ENCODE results near the gene DLL3. TPM values are rescaled to one million over a fixed set of nuclear protein-coding genes. Genes with fewer than 3 reads are reported as not detected.
"Not testable (repeated sequence)": the region's sequence is repeated elsewhere in the genome, so short reads cannot be mapped to it uniquely, and the experiment has no call there.

The DLL3 gene
- total RNA-seq, 1 experiment from 2014 or later = 16.4 TPM

- POLR2A ChIA-PET = interaction anchor here (0.6 kb wide), 1 partner anchor 14 kb away, joined by 3 read pairs; no protein-coding TSS in a partner anchor
These were observed 49.5 kb upstream of the DLL3 start for GRCh38 chr19:39449116-39449797.

DNA sequence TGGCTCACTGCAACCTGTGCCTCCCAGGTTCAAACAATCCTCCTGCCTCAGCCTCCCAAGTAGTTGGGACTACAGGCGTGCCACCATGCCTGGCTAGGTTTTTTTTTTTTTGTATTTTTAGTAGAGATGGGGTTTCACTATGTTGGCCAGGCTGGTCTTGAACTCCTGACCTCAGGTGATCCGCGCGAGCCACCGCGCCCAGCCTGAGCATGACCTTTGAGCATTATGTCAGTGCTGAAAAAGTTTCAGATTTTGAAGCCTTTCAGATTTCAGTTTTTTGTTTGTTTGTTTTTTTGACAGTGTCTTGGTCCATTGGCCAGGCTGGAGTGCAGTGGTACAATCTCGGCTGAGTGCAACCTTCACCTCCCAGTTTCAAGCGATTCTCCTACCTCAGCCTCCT lies 47.5 kb upstream of the DLL3 start:
- POLR2A ChIA-PET; CTCF ChIA-PET; DNase-seq (ENCODE audit: low spot score); ATAC-seq; H3K27me3 Mint-ChIP-seq (ENCODE audit: low read depth); H3K27ac Mint-ChIP-seq; H3K9me3 Mint-ChIP-seq; H3K4me3 Mint-ChIP-seq; H3K4me1 Mint-ChIP-seq: not testable (repeated sequence)
- H3K36me3 Mint-ChIP-seq = peaks cover 52% of the 10 kb centered on the region

More at GRCh38 chr19:39449116-39449797, 49.5 kb upstream of the DLL3 start:
- Mint-ChIP-seq H3K9me3 (no peaks in the 10 kb centered on the region), H3K4me3 (no peak overlapping the region), H3K27me3 (ENCODE audit: low read depth) (no peaks in the 10 kb centered on the region), H3K36me3 (peaks cover 57% of the 10 kb centered on the region), H3K4me1 (peaks cover 19% of the 10 kb centered on the region), H3K27ac (peak overlapping the region; percentile 91)
- TF ChIP-seq NFYB (CRISPR knock-in tag; conservative IDR thresholded peaks at IDR 0.05; ENCODE audit: low read depth) = no peak
- no peak for TF ChIP-seq MLX (CRISPR knock-in tag; IDR thresholded peaks at IDR 0.05)
- TF ChIP-seq TCF7 (CRISPR knock-in tag; IDR thresholded peaks at IDR 0.05; ENCODE audit: low read depth) = no peak
- TF ChIP-seq, protein P1, sequence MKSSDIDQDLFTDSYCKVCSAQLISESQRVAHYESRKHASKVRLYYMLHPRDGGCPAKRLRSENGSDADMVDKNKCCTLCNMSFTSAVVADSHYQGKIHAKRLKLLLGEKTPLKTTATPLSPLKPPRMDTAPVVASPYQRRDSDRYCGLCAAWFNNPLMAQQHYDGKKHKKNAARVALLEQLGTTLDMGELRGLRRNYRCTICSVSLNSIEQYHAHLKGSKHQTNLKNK (CRISPR knock-in tag; IDR thresholded peaks at IDR 0.05) = no peak
- TF ChIP-seq ATF6 (CRISPR knock-in tag; IDR thresholded peaks at IDR 0.05) = no peak
- TF ChIP-seq RELA (CRISPR knock-in tag; IDR thresholded peaks at IDR 0.05; ENCODE audit: borderline replicate concordance) = no peak
- TF ChIP-seq, protein P2, sequence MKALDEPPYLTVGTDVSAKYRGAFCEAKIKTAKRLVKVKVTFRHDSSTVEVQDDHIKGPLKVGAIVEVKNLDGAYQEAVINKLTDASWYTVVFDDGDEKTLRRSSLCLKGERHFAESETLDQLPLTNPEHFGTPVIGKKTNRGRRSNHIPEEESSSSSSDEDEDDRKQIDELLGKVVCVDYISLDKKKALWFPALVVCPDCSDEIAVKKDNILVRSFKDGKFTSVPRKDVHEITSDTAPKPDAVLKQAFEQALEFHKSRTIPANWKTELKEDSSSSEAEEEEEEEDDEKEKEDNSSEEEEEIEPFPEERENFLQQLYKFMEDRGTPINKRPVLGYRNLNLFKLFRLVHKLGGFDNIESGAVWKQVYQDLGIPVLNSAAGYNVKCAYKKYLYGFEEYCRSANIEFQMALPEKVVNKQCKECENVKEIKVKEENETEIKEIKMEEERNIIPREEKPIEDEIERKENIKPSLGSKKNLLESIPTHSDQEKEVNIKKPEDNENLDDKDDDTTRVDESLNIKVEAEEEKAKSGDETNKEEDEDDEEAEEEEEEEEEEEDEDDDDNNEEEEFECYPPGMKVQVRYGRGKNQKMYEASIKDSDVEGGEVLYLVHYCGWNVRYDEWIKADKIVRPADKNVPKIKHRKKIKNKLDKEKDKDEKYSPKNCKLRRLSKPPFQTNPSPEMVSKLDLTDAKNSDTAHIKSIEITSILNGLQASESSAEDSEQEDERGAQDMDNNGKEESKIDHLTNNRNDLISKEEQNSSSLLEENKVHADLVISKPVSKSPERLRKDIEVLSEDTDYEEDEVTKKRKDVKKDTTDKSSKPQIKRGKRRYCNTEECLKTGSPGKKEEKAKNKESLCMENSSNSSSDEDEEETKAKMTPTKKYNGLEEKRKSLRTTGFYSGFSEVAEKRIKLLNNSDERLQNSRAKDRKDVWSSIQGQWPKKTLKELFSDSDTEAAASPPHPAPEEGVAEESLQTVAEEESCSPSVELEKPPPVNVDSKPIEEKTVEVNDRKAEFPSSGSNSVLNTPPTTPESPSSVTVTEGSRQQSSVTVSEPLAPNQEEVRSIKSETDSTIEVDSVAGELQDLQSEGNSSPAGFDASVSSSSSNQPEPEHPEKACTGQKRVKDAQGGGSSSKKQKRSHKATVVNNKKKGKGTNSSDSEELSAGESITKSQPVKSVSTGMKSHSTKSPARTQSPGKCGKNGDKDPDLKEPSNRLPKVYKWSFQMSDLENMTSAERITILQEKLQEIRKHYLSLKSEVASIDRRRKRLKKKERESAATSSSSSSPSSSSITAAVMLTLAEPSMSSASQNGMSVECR (CRISPR knock-in tag; IDR thresholded peaks at IDR 0.05; ENCODE audit: borderline replicate concordance) = no peak
- TF ChIP-seq, protein P3, sequence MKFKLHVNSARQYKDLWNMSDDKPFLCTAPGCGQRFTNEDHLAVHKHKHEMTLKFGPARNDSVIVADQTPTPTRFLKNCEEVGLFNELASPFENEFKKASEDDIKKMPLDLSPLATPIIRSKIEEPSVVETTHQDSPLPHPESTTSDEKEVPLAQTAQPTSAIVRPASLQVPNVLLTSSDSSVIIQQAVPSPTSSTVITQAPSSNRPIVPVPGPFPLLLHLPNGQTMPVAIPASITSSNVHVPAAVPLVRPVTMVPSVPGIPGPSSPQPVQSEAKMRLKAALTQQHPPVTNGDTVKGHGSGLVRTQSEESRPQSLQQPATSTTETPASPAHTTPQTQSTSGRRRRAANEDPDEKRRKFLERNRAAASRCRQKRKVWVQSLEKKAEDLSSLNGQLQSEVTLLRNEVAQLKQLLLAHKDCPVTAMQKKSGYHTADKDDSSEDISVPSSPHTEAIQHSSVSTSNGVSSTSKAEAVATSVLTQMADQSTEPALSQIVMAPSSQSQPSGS (CRISPR knock-in tag; IDR thresholded peaks at IDR 0.05; ENCODE audit: borderline replicate concordance, low read depth) = no peak
- TF ChIP-seq ZNF121 (CRISPR knock-in tag; IDR thresholded peaks at IDR 0.05) = no peak
- TF ChIP-seq PRRX2 (CRISPR knock-in tag; IDR thresholded peaks at IDR 0.05) = no peak
- TF ChIP-seq USF2 (CRISPR knock-in tag; IDR thresholded peaks at IDR 0.05) = no peak
- TF ChIP-seq KAT7 (CRISPR knock-in tag; IDR thresholded peaks at IDR 0.05; ENCODE audit: borderline replicate concordance) = no peak
- DNase-seq (ENCODE audit: low spot score) (no peak), ATAC-seq (no peak)
- CTCF ChIA-PET = interaction anchor here (1.4 kb wide), 1 partner anchor 25 kb away, joined by 4 read pairs; no protein-coding TSS in a partner anchor

All from WTC11 (cell line).